ENCODE results near the gene AUTS2. TPM values are rescaled to one million over a fixed set of nuclear protein-coding genes. Genes with fewer than 3 reads are reported as not detected.

The AUTS2 gene
- total and polyA plus RNA-seq, 2 donors (not counting 1 experiment from before 2014, with no cell fraction given): 0.60 to 9.1 TPM

DNA sequence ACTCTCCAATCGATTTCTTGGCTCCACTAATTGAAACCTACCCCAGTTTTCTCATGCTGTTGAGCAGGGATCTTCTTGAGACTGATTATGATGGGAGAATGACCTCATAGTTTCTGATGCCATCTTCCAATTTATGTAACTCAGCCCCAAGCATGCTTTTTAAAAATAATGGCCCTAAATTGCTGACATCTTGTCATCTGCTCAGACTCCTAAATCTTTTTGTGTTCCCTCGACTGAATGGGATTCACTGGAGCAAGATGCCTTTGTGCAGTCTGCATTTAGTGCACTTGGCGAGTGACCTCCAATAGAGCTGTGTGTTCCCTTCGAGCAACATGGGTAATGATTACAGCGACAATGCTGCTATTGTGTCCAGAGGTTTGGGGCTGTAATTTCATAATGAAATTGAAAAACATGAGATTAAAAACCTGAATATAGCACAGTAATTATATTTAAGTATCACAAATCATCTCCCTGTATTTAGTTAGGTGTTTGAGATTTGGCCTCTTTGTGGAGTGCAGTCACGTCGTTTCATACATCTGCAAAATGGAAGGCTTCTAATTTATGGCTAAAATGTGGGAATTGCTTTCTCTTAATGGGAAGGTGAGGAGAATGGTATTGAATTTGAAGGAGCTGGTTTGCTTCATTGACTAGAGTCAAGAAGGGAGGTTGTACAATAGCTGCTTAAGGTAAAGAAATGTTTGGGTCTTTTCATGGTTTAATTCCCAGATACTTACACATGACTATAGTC lies 192.9 kb downstream of the AUTS2 start:
- DNase-seq (ENCODE audit: low read depth in 2 of 2): no peak
- TF ChIP-seq, protein P1, sequence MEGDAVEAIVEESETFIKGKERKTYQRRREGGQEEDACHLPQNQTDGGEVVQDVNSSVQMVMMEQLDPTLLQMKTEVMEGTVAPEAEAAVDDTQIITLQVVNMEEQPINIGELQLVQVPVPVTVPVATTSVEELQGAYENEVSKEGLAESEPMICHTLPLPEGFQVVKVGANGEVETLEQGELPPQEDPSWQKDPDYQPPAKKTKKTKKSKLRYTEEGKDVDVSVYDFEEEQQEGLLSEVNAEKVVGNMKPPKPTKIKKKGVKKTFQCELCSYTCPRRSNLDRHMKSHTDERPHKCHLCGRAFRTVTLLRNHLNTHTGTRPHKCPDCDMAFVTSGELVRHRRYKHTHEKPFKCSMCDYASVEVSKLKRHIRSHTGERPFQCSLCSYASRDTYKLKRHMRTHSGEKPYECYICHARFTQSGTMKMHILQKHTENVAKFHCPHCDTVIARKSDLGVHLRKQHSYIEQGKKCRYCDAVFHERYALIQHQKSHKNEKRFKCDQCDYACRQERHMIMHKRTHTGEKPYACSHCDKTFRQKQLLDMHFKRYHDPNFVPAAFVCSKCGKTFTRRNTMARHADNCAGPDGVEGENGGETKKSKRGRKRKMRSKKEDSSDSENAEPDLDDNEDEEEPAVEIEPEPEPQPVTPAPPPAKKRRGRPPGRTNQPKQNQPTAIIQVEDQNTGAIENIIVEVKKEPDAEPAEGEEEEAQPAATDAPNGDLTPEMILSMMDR (conservative IDR thresholded peaks at IDR 0.05 in 1 of 2, IDR thresholded peaks at IDR 0.05 in 1 of 2; ENCODE audit: low read depth in 1 of 2, low read length in 2 of 2): no peak
- no peak for TF ChIP-seq EZH2 (IDR thresholded peaks at IDR 0.05; ENCODE audit: low read length, missing control alignments)
- Histone ChIP-seq H3K4me1 (ENCODE audit: control insufficient read depth, extremely low read depth, insufficient read depth, low read length) (no peaks in the 10 kb centered on the region), H4K20me1 (ENCODE audit: control insufficient read depth, extremely low read depth, insufficient read depth, low read length) (no peaks in the 10 kb centered on the region), H3K9ac (ENCODE audit: insufficient read depth, low read length) (no peak overlapping the region), H2AFZ (ENCODE audit: low read length) (no peak overlapping the region), H3K36me3 (ENCODE audit: control insufficient read depth, insufficient read depth, low read length) (no peaks in the 10 kb centered on the region), H3K27me3 (ENCODE audit: control insufficient read depth, insufficient read depth, low read length) (no peaks in the 10 kb centered on the region), H3K4me2 (ENCODE audit: extremely low read depth, insufficient read depth, low read length) (no peak overlapping the region), H3K4me3 (replicated peaks in 1 of 4; ENCODE audit: control extremely low read depth in 1 of 4, insufficient read depth in 1 of 4, low read depth in 3 of 4, low read length in 4 of 4) (no peak overlapping the region), H3K27ac (ENCODE audit: insufficient read depth, low read length) (no peak overlapping the region), H3K9me3 (ENCODE audit: control insufficient read depth, insufficient read depth, low read depth, low read length) (no peaks in the 10 kb centered on the region), H3K79me2 (ENCODE audit: control insufficient read depth, insufficient read depth, low read length) (no peaks in the 10 kb centered on the region)

DNA sequence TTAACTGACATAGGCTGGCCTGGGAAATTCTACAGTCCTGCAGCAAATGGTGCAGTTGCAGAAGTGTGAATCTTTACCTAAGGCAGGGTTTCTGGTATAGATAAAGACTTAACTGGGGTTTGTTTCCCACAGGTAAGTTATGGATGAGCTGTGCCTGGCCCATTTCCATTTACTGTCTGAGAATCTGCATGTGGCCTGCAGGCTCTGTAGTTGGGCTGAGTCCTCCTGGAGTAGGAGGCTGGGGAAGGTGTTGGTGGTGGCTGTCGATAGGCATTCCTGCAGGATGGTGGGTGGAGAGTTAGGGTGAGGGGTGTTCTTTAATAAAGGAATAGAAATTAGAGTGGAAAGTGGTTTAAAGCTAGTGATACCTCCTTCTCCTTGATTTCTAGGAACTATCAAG lies 193.5 kb downstream of the AUTS2 start:
- no peak overlapping the region for H3K4me3 ChIP-seq (replicated peaks in 1 of 4; ENCODE audit: control extremely low read depth in 1 of 4, insufficient read depth in 1 of 4, low read depth in 3 of 4, low read length in 4 of 4)
- no peak overlapping the region for H3K27ac ChIP-seq (ENCODE audit: insufficient read depth, low read length)
- H3K36me3 ChIP-seq (ENCODE audit: control insufficient read depth, insufficient read depth, low read length): no peaks in the 10 kb centered on the region
- H3K9me3 ChIP-seq (ENCODE audit: control insufficient read depth, insufficient read depth, low read depth, low read length): no peaks in the 10 kb centered on the region
- no peaks in the 10 kb centered on the region for H4K20me1 ChIP-seq (ENCODE audit: control insufficient read depth, extremely low read depth, insufficient read depth, low read length)
- no peak for DNase-seq (ENCODE audit: low read depth in 2 of 2)
- no peaks in the 10 kb centered on the region for H3K27me3 ChIP-seq (ENCODE audit: control insufficient read depth, insufficient read depth, low read length)
- no peaks in the 10 kb centered on the region for H3K79me2 ChIP-seq (ENCODE audit: control insufficient read depth, insufficient read depth, low read length)
- H3K4me1 ChIP-seq (ENCODE audit: control insufficient read depth, extremely low read depth, insufficient read depth, low read length): no peaks in the 10 kb centered on the region
- TF ChIP-seq, protein P1 (conservative IDR thresholded peaks at IDR 0.05 in 1 of 2, IDR thresholded peaks at IDR 0.05 in 1 of 2; ENCODE audit: low read depth in 1 of 2, low read length in 2 of 2): no peak
- TF ChIP-seq EZH2 (IDR thresholded peaks at IDR 0.05; ENCODE audit: low read length, missing control alignments): no peak
- no peak overlapping the region for H3K9ac ChIP-seq (ENCODE audit: insufficient read depth, low read length)
- H2AFZ ChIP-seq (ENCODE audit: low read length): no peak overlapping the region
- H3K4me2 ChIP-seq (ENCODE audit: extremely low read depth, insufficient read depth, low read length): no peak overlapping the region

- TF ChIP-seq EZH2 (IDR thresholded peaks at IDR 0.05; ENCODE audit: low read length, missing control alignments): no peak
- TF ChIP-seq, protein P1 (conservative IDR thresholded peaks at IDR 0.05 in 1 of 2, IDR thresholded peaks at IDR 0.05 in 1 of 2; ENCODE audit: low read depth in 1 of 2, low read length in 2 of 2): no peak
- Histone ChIP-seq H3K9me3 (ENCODE audit: control insufficient read depth, insufficient read depth, low read depth, low read length) (no peaks in the 10 kb centered on the region), H3K27ac (ENCODE audit: insufficient read depth, low read length) (no peak overlapping the region), H3K79me2 (ENCODE audit: control insufficient read depth, insufficient read depth, low read length) (no peaks in the 10 kb centered on the region), H3K9ac (ENCODE audit: insufficient read depth, low read length) (no peak overlapping the region), H3K4me1 (ENCODE audit: control insufficient read depth, extremely low read depth, insufficient read depth, low read length) (no peaks in the 10 kb centered on the region), H3K36me3 (ENCODE audit: control insufficient read depth, insufficient read depth, low read length) (no peaks in the 10 kb centered on the region), H3K4me3 (replicated peaks in 1 of 4; ENCODE audit: control extremely low read depth in 1 of 4, insufficient read depth in 1 of 4, low read depth in 3 of 4, low read length in 4 of 4) (no peak overlapping the region), H3K27me3 (ENCODE audit: control insufficient read depth, insufficient read depth, low read length) (no peaks in the 10 kb centered on the region), H3K4me2 (ENCODE audit: extremely low read depth, insufficient read depth, low read length) (no peak overlapping the region), H4K20me1 (ENCODE audit: control insufficient read depth, extremely low read depth, insufficient read depth, low read length) (no peaks in the 10 kb centered on the region), H2AFZ (ENCODE audit: low read length) (no peak overlapping the region)
- no peak for DNase-seq (ENCODE audit: low read depth in 2 of 2)
These were observed 197.7 kb downstream of the AUTS2 start for GRCh38 chr7:69795932-69796331.
